ENCODE measurements around the gene FAM163A. TPM values are rescaled to one million over a fixed set of nuclear protein-coding genes. Genes with fewer than 3 reads are reported as not detected.

Gene FAM163A
- total RNA-seq, 1 donor from 2014 or later = not detected

DNA sequence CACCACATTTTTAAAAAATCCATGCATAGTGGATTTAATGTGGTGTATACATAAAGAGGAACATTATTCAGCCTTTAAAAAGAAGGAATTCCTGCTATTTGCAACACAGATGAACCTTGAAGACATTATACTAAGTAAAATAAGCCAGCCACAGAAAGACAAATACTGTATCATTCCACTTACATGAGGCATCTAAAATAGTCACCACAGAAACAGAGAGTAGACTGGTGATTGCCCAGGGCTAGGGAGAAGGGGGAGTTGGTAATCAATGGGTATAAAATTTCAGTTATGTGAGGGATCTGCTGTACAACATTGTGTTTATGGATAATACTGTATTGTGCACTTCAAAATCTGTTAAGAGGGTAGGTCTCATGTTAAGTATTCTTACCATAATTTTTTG, 10.0 kb downstream of the FAM163A start:
- ATAC-seq = no peak

DNA sequence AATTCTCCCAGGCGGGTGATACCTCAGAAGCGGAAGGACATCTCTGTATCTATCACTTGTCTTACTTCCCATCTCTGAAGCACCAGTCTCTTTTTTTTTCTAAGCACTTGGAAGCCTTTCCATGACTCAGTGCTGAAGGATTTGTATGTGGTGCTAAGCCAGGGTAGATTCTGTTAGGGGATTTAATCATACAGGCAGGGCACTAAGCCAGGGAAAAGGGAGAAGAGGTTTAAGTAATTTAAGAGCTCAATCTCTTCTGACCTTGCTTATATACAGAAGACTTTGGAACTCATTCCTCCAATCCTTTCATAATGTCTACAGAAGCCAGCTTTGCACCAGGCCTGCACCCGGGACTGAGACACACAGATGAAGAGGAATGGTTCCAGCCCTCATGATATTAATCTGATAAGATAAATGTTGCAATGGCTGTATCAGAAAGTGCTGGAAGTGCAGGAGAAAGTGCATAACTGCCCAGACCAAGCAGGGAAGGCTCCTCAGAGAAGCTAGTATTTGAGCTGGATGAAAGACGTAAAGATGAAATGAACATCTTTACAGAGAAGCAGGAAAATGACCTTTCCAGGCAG, 11.0 kb downstream of the FAM163A start:
- ATAC-seq = no peak

DNA sequence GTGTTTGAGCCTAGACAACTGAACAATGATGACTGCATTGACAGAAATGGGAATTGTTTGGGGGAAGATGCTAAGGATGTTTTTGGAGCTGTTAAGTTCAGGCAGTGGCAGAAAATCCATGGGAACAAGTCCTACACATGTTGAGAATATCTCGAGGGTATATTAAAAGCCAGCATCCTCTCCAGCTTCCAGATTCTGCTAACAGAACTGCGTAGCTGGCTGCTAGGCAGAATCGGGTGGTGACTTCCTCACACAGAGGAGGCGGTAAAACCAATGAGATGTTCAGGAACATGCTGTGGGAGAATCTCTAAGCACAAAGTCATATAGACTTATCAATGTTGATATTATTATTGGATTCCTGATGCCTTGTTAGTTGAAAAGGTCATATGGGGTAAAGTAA, 14.8 kb downstream of the FAM163A start:
- ATAC-seq = no peak

DNA sequence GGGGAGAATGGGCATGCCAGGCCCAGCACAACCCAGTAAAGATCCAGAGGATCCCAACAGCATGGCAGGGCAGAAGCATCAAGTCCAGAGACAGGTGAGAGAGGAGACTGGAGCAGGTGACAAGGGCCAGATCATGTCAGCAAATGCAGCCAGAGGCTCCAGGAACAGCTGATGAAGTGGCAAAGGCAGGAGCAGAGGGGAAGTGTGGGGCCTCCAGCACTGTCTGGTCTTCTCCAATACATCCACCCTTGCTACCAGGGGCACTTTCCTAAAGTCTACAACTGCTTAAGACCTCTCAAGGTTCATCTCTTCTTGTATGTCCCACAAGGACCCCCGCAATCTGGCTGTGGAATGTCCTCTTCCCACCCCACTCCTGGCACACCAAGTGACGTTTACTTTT, 17.4 kb downstream of the FAM163A start:
- ATAC-seq = no peak

DNA sequence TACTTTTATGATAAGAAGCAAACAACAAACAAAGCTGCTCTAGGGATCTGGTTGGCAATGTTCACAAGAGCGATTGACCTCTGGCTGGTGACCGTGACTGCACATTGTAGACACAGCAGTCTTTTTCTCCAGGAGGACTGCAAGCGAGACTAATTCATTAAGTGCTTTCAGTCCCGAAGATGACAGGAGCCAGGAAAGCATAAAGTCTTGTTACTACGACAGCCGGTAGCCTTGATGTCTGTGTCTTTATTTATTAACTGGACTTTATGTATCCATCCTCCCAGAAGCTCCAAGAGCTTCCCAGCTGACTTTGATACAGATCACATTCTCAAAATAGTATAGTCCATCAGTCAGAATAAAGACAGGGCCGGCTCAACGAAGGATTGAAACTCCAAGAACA, 18.2 kb downstream of the FAM163A start:
- ATAC-seq = no peak

DNA sequence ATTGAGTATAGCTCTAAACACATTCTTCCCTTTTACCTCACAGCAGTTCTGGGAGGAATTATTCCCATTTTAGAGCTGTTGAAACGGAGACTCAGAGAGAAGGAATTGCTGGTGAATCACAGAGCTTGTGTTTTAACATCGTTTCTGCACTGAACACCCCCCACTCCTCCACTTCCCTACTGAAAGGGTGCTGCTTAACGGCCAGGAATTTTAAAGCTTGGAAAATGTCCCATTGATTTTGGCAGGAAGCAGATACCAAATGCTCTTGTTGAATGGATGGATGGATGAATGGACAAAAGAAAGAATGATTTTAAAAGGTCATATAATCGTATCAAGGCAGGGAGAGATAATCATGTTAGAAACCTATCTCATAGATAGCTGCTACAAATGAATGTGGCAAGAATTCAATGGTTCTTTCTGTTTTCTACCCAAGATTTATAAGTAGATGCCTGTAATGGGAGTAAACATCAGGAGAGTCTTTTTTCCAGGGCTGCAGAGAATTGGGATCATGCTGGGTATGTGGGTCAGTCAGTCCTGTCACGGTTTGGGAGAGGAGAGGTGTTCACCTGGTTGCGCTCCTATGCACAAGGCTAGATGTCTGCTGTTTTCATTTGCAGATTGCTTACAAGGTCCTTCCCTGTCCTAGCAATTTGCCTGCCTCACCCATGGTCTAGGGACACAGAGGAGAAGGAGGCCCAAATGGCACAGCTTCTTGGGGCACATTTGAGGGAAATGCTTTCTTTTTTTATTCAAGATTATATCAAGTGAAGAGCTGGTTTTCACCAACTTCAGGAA, 19.0 kb downstream of the FAM163A start:
- ATAC-seq = no peak

GRCh38 chr1:179767177-179767581, 24.1 kb downstream of the FAM163A start:
- ATAC-seq = no peak

GRCh38 chr1:179767996-179768395, 24.9 kb downstream of the FAM163A start:
- no peak for ATAC-seq

GRCh38 chr1:179770887-179771502, 27.9 kb downstream of the FAM163A start:
- ATAC-seq = no peak

GRCh38 chr1:179773264-179773663, 30.2 kb downstream of the FAM163A start:
- ATAC-seq = no peak

DNA sequence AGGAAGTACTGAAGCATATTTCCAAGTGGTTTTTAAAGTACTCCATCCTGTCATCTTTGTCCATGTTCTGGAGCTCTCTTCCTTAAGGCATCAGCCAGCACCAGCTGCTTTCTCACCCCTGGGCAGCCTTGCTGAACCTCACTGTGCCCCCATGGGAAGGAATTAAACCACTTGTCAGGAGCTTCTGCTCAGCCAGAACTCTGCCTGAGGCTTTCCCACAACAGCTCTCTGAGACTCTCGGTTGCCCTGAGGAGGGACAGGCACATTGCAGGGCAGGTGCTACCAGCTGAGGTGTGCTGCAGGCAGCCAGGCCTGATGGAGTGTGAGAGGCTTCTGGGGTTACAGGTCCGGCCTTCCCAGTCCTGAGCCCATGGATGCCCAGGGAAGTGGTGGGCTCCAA, 30.9 kb downstream of the FAM163A start:
- no peak for ATAC-seq

DNA sequence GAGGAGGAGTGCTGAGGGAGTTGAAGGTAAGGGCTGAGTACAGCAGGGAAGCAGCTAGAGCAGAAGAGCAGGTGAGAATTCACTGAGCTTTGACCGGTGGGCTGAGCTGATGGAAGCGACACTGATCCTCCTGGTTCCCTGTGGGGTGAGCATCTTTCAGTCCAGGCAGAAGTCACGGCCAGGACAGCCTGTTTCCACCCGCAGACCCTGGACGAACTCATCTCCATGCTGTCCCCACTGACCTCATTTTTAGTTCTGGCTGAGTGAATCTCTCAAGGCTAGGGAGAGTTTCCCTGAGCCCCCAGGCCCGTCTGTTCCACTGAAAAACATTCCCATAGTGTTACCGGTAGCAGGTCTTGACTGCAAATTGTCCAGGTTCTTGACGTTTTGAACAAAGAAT, 31.5 kb downstream of the FAM163A start:
- no peak for ATAC-seq

DNA sequence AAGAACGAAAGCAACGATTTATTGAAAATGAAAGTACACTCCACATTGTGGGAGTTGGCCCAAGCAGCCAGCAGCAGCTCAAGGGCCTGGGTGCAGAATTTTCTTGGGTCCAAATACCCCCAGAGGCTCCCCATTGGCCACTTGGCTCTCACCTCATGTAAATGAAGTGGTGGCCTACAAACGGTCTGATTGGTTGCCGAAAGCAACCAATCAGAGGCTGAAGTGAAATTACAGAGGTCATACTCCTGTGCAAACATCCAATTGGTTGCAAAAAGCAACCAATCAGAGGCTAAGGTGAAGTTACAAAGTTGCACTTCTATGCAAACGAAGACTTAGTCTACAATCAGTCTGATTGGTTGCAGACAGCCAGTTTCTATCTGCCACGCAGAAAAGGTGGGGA, 31.9 kb downstream of the FAM163A start:
- no peak for ATAC-seq

GRCh38 chr1:179776831-179777230, 33.7 kb downstream of the FAM163A start:
- ATAC-seq = no peak

- no peak for ATAC-seq
Observed at GRCh38 chr1:179777731-179778130, 34.6 kb downstream of the FAM163A start.

DNA sequence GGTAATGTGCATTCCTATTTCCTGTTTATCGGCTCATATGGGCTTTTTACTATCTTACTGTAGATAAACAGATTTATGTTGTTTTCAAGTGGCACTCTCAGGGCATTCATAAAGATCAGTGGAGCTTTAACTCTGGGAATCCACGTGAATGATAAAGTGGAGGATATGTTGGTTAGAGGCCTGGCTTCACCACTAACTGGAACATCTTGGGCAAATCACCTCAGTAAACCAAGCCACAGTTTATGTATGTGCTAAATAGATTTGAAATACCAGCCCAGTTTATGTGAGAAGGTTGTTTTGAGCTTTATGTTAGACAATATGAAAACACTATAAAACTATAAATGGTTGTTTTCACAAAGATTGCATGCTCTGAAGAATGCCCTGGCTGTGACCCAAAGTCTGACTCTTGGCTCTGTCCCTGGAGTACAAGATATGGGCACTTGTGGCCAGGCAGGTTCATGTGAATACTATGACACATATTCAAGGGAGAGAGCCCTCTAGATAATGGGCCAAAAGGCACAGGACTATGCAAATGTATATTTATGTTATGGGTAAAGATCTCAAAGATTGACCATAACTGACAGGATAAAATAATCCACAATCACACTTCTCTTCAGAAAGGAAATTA, 36.7 kb downstream of the FAM163A start:
- ATAC-seq = no peak

DNA sequence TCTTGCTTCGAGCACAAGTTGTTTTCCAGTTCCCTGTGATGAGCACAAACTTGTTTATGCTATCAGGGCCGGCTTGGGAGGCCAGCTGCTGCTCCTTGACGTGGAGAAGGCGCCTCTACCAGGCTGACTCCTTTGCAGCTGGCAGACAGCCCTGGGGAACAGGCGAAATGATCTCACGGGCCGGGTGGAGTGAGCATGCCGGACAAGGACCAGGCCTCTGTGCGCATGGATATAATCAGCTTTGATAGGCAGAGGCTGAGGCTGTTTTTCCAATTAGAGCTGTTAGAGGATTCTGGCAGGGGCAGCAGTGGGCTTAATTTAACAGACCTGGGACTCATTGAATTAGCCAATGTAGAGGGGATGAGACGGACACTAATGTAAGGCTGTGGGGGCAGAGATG, 38.9 kb downstream of the FAM163A start:
- ATAC-seq = no peak

- no peak for ATAC-seq
Observed at GRCh38 chr1:179785031-179785431, 41.9 kb downstream of the FAM163A start.

DNA sequence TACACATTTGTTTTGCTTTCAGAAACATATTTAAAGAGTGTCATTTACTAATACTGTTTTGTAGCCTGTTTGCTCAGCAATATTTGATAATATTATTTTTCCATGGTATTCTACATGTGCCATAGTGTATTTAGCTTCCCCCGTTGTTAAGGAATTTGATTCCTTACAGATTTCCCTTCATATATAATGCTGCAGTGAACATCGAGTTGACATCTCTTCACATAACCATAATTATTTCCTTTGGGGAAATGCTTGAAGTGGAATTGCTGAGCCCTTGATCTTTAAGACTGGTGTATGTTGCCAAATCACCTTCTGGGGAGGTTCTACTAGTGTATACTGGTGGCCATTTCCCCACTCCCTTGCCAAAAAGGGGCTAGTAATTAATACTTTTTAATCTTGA, 42.6 kb downstream of the FAM163A start:
- no peak for ATAC-seq

- ATAC-seq = no peak
Observed at GRCh38 chr1:179786815-179787685, 44.0 kb downstream of the FAM163A start.

GRCh38 chr1:179788259-179788658, 45.2 kb downstream of the FAM163A start:
- ATAC-seq = no peak

- ATAC-seq = no peak
Observed at GRCh38 chr1:179793281-179793680, 50.2 kb downstream of the FAM163A start.

DNA sequence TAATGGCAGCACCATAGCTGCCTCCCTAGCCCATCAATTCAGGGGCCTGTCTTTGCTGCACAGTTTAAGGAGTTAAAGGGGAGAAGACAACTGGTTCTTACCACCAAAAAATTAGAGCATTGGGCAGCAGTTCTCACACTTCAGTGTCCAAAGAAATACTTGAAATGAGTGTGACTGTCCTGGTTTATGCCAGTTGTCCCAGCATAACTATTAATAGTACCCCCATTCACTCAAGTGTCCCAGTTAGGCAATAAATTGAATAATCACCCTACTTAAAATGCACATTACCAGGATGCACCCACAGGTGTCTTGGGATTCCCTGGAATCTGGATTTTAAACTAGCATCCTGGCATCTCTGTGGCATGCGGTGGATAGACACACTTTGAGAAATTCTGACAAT, 51.1 kb downstream of the FAM163A start:
- no peak for ATAC-seq
